GM12874 (cell line): ENCODE data around the gene PACRGL.

Experiments
- TF ChIP-seq, protein P1 (sequence below): IDR thresholded peaks from 2 replicates; pipeline ENCODE4 v1.5.1; 2011; ENCODE audit warnings: low read depth, mild to moderate bottlenecking, control low read depth, low read length, moderate library complexity; ENCODE audit not compliant: insufficient read depth

PACRGL gene

GRCh38 chr4:20723463-20723862 lies 23.2 kb downstream of the PACRGL start:
- TF ChIP-seq, protein P1, sequence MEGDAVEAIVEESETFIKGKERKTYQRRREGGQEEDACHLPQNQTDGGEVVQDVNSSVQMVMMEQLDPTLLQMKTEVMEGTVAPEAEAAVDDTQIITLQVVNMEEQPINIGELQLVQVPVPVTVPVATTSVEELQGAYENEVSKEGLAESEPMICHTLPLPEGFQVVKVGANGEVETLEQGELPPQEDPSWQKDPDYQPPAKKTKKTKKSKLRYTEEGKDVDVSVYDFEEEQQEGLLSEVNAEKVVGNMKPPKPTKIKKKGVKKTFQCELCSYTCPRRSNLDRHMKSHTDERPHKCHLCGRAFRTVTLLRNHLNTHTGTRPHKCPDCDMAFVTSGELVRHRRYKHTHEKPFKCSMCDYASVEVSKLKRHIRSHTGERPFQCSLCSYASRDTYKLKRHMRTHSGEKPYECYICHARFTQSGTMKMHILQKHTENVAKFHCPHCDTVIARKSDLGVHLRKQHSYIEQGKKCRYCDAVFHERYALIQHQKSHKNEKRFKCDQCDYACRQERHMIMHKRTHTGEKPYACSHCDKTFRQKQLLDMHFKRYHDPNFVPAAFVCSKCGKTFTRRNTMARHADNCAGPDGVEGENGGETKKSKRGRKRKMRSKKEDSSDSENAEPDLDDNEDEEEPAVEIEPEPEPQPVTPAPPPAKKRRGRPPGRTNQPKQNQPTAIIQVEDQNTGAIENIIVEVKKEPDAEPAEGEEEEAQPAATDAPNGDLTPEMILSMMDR, result no peak

- TF ChIP-seq, protein P1, result no peak
Observed at GRCh38 chr4:20724915-20725314, 24.7 kb downstream of the PACRGL start.

GRCh38 chr4:20735931-20736330 lies 35.7 kb downstream of the PACRGL start:
- TF ChIP-seq, protein P1, result no peak

DNA sequence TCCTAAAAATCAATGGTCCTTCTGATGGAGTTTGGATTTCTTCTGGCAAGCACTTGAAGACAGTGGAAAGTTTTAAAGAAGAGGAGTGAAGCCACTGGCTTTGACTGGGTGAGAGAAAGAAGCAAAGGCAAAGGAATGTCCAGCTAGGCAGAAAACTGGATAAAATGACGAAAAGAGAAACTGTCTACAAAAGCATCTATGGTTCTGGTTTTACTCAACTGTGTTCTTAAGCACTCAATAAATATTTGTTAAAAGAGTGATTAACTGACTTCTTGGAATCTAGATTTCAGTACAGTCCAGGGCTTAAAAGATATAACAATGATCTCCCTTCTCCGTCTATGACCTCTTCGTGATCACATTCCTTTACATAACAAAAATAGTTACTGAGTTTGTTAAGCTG lies 52.4 kb downstream of the PACRGL start:
- TF ChIP-seq, protein P1, result no peak

DNA sequence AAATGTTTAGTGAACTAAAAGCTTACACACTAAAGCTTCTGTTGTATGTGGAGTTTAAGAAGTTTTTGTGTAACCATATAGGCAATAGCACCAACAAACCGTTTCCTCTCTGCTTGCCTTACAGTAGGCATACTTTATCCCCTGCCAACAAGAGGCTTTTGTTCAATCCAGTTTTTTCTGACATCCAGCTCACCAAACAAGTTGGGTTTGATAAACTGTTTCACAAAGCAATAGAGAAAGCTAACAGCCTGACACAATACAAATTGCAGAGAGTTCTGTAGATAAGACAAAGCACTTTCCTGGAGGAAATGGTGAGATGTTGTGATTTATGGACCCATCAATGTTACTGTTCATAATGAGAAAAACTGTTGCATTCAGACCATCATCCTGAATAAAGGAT lies 53.8 kb downstream of the PACRGL start:
- TF ChIP-seq, protein P1, result no peak

GRCh38 chr4:20760053-20760452 lies 59.8 kb downstream of the PACRGL start:
- TF ChIP-seq, protein P1, result no peak

DNA sequence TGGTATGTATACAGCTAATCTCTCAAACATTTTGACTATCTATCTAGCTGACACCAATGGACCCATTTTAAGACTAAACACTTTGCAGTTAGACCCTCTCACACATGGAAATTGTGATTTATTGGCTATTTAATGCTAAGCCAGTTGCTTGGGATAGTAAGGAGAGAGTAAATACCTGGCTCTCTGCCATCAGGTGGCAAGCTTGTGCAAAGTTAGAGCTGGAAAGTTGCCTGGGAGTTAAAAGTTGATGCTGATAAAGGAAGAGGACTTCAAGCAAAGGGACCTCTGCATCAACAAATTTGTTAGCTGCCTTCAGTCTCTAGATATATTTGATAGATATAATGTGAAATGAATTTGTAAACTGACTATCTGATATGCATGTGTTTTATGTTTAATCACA lies 61.1 kb downstream of the PACRGL start:
- TF ChIP-seq, protein P1, result no peak

DNA sequence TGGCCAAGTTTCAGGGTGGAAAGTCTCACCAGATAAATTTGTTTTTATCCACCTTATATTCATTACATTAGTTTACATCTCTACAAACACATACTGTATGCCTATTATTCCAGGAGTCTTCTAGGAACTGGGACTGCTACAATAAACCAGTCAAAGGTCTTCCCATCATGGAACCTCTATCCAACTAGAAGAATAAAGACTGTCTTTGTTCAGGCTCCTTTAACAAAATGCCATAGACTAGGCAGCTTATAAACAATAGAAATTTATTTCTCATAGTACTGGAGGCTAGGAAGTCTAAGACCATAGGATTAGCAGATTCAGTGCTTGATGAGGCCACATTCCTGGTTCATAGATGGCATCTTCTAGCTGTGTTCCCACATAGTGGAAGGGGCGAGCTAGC lies 61.6 kb downstream of the PACRGL start:
- TF ChIP-seq, protein P1, result no peak
